GM12873 (cell line): ENCODE data around the gene AZIN2.
A peak's percentile ranks its signal among the peaks of the same experiment; 100 is the strongest.

Experiments used
- TF ChIP-seq, protein P1 (sequence below): IDR thresholded peaks from 2 replicates; pipeline ENCODE4 v1.5.1; 2012; ENCODE audit warnings: low read depth, mild to moderate bottlenecking, moderate library complexity, low read length, control low read depth; ENCODE audit not compliant: insufficient read depth; ENCODE audit errors: missing control alignments

The AZIN2 gene

DNA sequence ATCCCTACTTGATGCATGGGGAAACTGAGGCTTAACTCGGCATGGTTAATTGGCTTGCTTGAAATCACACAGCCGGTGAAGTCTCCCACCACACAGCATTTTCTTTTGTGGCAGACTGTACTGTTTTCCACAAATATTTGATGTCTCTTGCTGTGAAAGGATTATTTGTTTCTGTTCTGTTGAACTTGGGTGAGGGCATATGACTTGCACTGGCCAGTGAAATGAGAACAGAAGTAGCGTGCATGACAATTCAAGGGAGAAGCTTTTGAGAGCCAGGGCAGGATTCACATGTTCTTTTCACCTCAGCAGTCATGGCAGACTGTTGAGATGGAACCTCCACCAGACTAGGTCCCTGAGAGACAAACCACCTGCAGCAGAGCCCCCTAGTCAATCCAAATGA, 32.5 kb upstream of the AZIN2 start:
- TF ChIP-seq, protein P1, sequence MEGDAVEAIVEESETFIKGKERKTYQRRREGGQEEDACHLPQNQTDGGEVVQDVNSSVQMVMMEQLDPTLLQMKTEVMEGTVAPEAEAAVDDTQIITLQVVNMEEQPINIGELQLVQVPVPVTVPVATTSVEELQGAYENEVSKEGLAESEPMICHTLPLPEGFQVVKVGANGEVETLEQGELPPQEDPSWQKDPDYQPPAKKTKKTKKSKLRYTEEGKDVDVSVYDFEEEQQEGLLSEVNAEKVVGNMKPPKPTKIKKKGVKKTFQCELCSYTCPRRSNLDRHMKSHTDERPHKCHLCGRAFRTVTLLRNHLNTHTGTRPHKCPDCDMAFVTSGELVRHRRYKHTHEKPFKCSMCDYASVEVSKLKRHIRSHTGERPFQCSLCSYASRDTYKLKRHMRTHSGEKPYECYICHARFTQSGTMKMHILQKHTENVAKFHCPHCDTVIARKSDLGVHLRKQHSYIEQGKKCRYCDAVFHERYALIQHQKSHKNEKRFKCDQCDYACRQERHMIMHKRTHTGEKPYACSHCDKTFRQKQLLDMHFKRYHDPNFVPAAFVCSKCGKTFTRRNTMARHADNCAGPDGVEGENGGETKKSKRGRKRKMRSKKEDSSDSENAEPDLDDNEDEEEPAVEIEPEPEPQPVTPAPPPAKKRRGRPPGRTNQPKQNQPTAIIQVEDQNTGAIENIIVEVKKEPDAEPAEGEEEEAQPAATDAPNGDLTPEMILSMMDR: no peak

DNA sequence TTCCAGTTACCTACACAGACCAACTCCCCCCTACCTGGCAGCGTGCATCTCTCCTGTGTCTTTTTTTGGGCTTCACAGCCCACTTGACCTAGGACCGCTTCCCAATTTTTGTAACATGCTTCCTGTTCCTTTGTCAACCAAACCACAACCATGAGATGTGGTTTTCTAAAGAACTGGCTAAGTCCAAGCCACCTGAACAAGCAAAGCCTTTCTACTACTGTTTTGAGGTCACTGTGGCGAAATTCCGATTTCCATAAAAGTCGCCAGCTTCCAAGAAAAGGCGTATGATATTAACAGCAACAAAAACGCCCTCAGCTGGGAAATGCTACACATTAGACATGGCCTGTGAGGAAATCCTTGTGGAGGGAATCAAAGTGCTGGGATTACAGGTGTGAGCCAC, 31.6 kb upstream of the AZIN2 start:
- TF ChIP-seq, protein P1: no peak

GRCh38 chr1:33050221-33051076, 30.5 kb upstream of the AZIN2 start:
- TF ChIP-seq, protein P1: peak; percentile 23

DNA sequence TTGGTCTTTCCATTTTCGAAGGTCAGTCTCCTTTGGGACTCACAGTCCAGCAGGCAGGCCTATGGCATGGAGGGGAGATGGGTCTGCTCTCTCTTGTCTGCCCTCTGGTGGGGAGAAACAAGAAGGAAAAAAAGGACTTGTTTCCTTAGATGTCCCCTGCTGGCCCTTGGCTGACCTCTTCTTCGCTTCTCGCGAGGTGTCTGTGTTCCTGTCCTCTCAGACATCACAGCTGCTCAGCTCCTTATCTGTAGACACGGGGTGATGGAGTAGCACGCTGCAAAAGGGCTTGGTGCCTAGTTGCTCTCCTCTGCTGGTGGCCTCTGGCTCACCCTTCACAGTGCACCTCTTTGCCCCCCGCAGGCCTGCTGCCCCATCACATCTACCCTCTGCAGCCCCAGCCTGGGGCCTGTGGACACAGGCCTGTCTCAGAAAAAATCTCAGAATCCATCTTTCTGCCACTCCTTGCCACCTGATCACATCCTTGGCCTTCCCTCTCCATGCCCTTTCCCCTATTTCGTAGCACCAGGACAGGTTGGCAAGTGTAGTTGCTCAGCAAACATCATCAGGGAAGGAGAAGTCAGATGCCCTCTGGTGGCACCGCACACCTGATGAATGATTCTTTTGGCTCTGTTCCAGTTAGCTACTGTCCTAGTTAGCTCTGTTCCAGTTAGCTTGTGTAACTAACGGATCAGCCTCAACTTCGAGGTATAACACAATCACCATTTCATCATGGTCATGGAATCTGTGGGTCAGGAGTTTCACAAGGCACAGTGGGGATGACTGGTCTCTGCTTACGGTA, 25.5 kb upstream of the AZIN2 start:
- TF ChIP-seq, protein P1: peak; percentile 82

DNA sequence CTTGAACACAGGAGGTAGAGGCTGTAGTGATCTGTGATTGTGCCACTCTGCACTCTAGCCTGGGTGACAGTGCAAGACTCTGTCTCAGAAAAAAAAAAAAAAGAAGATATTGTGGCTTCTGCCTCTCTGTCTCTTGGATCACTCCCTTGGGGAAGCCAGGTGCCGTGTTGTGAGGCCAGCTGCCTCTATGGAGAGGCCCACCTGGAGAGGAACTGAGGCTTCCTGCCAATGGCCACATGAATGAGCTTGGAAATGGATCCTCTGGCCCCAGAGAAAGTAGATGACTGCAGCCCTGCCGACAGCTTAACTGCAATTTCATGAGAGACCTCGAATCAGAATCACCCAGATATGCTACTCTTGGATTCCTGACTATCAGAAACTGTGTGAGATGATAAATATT, 24.5 kb upstream of the AZIN2 start:
- TF ChIP-seq, protein P1: no peak

DNA sequence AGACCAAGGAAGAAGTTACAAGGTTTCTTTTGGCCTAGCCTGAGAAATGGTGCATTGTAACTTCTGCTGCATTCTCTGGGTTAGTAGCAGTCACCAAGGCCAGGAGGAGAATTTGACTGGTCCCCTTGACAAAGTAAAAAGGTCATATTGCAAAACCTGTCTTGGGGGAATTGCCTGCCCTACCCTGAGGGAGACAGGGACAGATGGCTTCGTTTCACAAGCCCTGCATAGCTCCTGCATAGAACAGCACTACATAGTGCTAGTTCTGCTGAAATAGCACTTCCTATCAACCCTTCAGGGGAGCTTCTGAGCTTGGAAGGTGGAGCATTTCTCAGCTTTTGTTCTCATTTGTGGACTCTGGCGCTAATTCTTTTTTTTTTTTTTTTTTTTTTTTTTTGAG, 23.9 kb upstream of the AZIN2 start:
- TF ChIP-seq, protein P1: no peak

DNA sequence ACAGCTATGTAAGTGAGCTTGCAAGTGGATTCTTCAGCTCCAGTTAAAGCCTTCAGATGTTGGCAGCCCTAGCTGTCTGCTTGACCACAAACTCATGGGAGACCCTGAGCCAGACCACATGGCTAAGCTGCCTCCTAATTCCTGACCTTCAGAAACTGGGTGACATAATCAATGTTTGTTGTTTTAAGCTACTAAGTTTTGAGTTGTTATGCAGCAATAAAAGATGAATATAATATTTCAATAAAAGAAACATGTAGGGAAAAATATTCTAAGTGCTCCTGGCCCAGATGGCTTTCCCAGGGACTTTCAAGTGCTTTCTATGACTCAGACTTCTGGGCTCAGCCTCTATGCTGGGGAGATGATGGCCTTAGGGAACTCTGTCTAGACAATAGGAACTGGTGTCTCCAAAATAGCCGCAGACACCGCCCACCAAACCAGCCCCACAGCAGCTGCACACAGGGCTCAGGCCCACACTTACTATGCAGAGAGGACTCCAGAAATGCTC, 20.3 kb upstream of the AZIN2 start:
- TF ChIP-seq, protein P1: no peak
